SK-MEL-5 (cell line): ENCODE measurements around the gene CBLC. TPM values are rescaled to one million over a fixed set of nuclear protein-coding genes. Genes with fewer than 3 reads are reported as not detected.

Experiments used
- DNase-seq: peaks from one replicate; pipeline ENCODE4 v3.0.0-alpha.2; 2016; ENCODE audit warnings: low read depth, low spot score
- in situ Hi-C: cut with HindIII; loops from 2 replicates; pipeline ENCODE4 v1.10.0; 2016; ENCODE audit warnings: low sequenced_read_pairs, high pct_unique_total_duplicates, low pct_unique_long_range_greater_than_20kb
- total RNA-seq: library from RNA; depleted of rRNA; stranded (reverse); fragments of >200 nt; shearing (Covaris generic); gene quantifications from 2 replicates; pipeline ENCODE4 v1.2.3, GENCODE V29; 2014

The CBLC gene
- total RNA-seq, 1 experiment from 2014 or later = not detected

- DNase-seq = peak; percentile 42
Observed at GRCh38 chr19:44808463-44809371, 31.0 kb downstream of the CBLC start, which contains the start of gene BCAM. Gene BCAM (plus strand): TSS chr19:44809103. CDS start chr19:44809125, 22 bp downstream.

GRCh38 chr19:44809577-44810233 is 32.0 kb downstream of the CBLC start:
- DNase-seq = no peak
- in situ Hi-C loops = no loop called here

More at GRCh38 chr19:44808463-44809371, 31.0 kb downstream of the CBLC start, which contains the start of gene BCAM:
- in situ Hi-C loops = no loop called here

GRCh38 chr19:44810234-44811121 is 32.8 kb downstream of the CBLC start:
- in situ Hi-C loops = no loop called here
- no peak for DNase-seq

GRCh38 chr19:44811122-44811419 is 33.4 kb downstream of the CBLC start:
- no peak for DNase-seq

GRCh38 chr19:44812142-44812718 is 34.5 kb downstream of the CBLC start:
- in situ Hi-C loops = no loop called here
- no peak for DNase-seq

More at GRCh38 chr19:44811122-44811419, 33.4 kb downstream of the CBLC start:
- in situ Hi-C loops = no loop called here

- in situ Hi-C loops = no loop called here
- DNase-seq = no peak
Observed at GRCh38 chr19:44813070-44813840, 35.6 kb downstream of the CBLC start.

- in situ Hi-C loops = no loop called here
- no peak for DNase-seq
Observed at GRCh38 chr19:44813841-44814470, 36.3 kb downstream of the CBLC start.

GRCh38 chr19:44814517-44814916 is 36.8 kb downstream of the CBLC start:
- DNase-seq = no peak
- in situ Hi-C loops = no loop called here

- DNase-seq = no peak
Observed at GRCh38 chr19:44816301-44816700, 38.6 kb downstream of the CBLC start.

GRCh38 chr19:44817725-44818465 is 40.2 kb downstream of the CBLC start:
- no peak for DNase-seq
- in situ Hi-C loops = no loop called here

More at GRCh38 chr19:44816301-44816700, 38.6 kb downstream of the CBLC start:
- in situ Hi-C loops = no loop called here

- in situ Hi-C loops = no loop called here
- DNase-seq = no peak
Observed at GRCh38 chr19:44818466-44819031, 40.9 kb downstream of the CBLC start.

GRCh38 chr19:44819246-44819832 is 41.6 kb downstream of the CBLC start:
- in situ Hi-C loops = no loop called here

GRCh38 chr19:44820648-44821609 is 43.2 kb downstream of the CBLC start:
- in situ Hi-C loops = no loop called here
- no peak for DNase-seq

More at GRCh38 chr19:44819246-44819832, 41.6 kb downstream of the CBLC start:
- DNase-seq = no peak

- in situ Hi-C loops = no loop called here
- no peak for DNase-seq
Observed at GRCh38 chr19:44822177-44822576, 44.5 kb downstream of the CBLC start.
